HepG2 (cell line): ENCODE measurements around the gene RBBP8NL. TPM values are rescaled to one million over a fixed set of nuclear protein-coding genes. Genes with fewer than 3 reads are reported as not detected.
A peak's percentile ranks its signal among the peaks of the same experiment; 100 is the strongest.

Experiments
- ARID4A ChIP-seq: sonication (generic); formaldehyde crosslinking; IDR thresholded peaks from 2 replicates; pipeline ENCODE4 v1.5.0; 2020; ENCODE audit warnings: mild to moderate bottlenecking, missing genetic modification reagents, borderline replicate concordance
- CCDC6 ChIP-seq: sonication (generic); formaldehyde crosslinking; IDR thresholded peaks from 2 replicates; pipeline ENCODE4 v1.8.1; 2022; ENCODE audit warnings: mild to moderate bottlenecking, missing genetic modification reagents, moderate library complexity
- FIP1L1 ChIP-seq: fragments of 200-400 bp; formaldehyde crosslinking; IDR thresholded peaks from 2 replicates; pipeline ENCODE4 v1.6.1; 2018; ENCODE audit warnings: low read depth, mild to moderate bottlenecking, low read length, moderate library complexity, borderline replicate concordance; ENCODE audit not compliant: insufficient read depth
- GMEB1 ChIP-seq: sonication (generic); formaldehyde crosslinking; IDR thresholded peaks from 2 replicates; pipeline ENCODE4 v1.5.1; 2020; ENCODE audit warnings: missing genetic modification reagents, mild to moderate bottlenecking, borderline replicate concordance
- GRHL1 ChIP-seq: sonication (generic); formaldehyde crosslinking; conservative IDR thresholded peaks from 2 replicates; pipeline ENCODE4 v1.8.0; 2022; ENCODE audit warnings: missing genetic modification reagents
- HIC2 ChIP-seq: sonication (generic); formaldehyde crosslinking; IDR thresholded peaks from 2 replicates; pipeline ENCODE4 v1.9.0; 2022; ENCODE audit warnings: low read depth, missing genetic modification reagents
- NFE2L1 ChIP-seq: sonication (generic); formaldehyde crosslinking; IDR thresholded peaks from 2 replicates; pipeline ENCODE4 v1.4.0; 2020; ENCODE audit warnings: missing genetic modification reagents, mild to moderate bottlenecking, borderline replicate concordance
- NR2C2 ChIP-seq: sonication (generic); formaldehyde crosslinking; IDR thresholded peaks from 2 replicates; pipeline ENCODE4 v1.4.0; 2020; ENCODE audit warnings: missing genetic modification reagents, mild to moderate bottlenecking, moderate library complexity, borderline replicate concordance
- SKIL ChIP-seq: sonication (generic); formaldehyde crosslinking; IDR thresholded peaks from 2 replicates; pipeline ENCODE4 v1.8.0; 2022; ENCODE audit warnings: missing genetic modification reagents, mild to moderate bottlenecking, moderate library complexity, borderline replicate concordance
- ZNF10 ChIP-seq: sonication (generic); formaldehyde crosslinking; IDR thresholded peaks from 2 replicates; pipeline ENCODE4 v1.4.0; 2020; ENCODE audit warnings: mild to moderate bottlenecking, low read depth, missing genetic modification reagents, borderline replicate concordance
- ZNF430 ChIP-seq: sonication (generic); formaldehyde crosslinking; IDR thresholded peaks from 2 replicates; pipeline ENCODE4 v1.9.0; 2021; ENCODE audit warnings: mild to moderate bottlenecking, missing genetic modification reagents
- ZNF737 ChIP-seq: sonication (generic); formaldehyde crosslinking; IDR thresholded peaks from 2 replicates; pipeline ENCODE4 v1.5.0; 2020; ENCODE audit warnings: missing genetic modification reagents, mild to moderate bottlenecking, borderline replicate concordance
- polyA plus RNA-seq, 8 experiments: library from polyadenylated mRNA; depleted of rRNA in 3 of 8; stranded (reverse) in 7 of 8; unstranded in 1 of 8; fragments of >200 nt; fragmentation: Illumina TruSeq in 4 of 8; extraction: Trizol in 4 of 8; gene quantifications; 2 replicates each; pipeline versions ENCODE4 v1.2.1 to v1.2.3, GENCODE V29; 2011 to 2016; ENCODE audit warnings: low read depth in 4 of 8, missing spikeins in 1 of 8, mixed read lengths in 1 of 8; ENCODE audit not compliant: insufficient read depth in 1 of 8
- total RNA-seq, 5 experiments: library from RNA; depleted of rRNA; stranded (reverse); fragments of >200 nt; fragmentation: Illumina TruSeq; extraction: Trizol; gene quantifications; 2 replicates each; pipeline ENCODE4 v1.2.3, GENCODE V29; 2016; ENCODE audit warnings: low read depth in 1 of 5

The RBBP8NL gene
- total and polyA plus RNA-seq, 2 of the 13 experiments (the other 11 are each of a cell fraction or from before 2014, with no cell fraction given): 0.69 to 0.86 TPM

GRCh38 chr20:62411479-62412193 is 15.7 kb downstream of the RBBP8NL start (continued):
- TF ChIP-seq ARID4A (CRISPR knock-in tag) (peak; percentile 62), GRHL1 (CRISPR knock-in tag) (no peak), ZNF737 (CRISPR knock-in tag) (no peak), HIC2 (CRISPR knock-in tag) (peak; percentile 91), NFE2L1 (CRISPR knock-in tag) (no peak; the same call in 1 of the 2 replicates), ZNF430 (CRISPR knock-in tag) (no peak; the same call in 1 of the 2 replicates), SKIL (CRISPR knock-in tag) (no peak), NR2C2 (CRISPR knock-in tag) (peak; percentile 41; the same call in 1 of the 2 replicates), CCDC6 (CRISPR knock-in tag) (no peak), FIP1L1 (0 out of 2 replicates have a peak, but pooled peaks have one; percentile 38), GMEB1 (no peak), ZNF10 (CRISPR knock-in tag) (no peak; the same call in 1 of the 2 replicates)
